Activated CD4-positive, alpha-beta T cell treated with anti-CD3 and anti-CD28 coated beads, Interleukin-2, amount 50 U/mL, for 24 hours (primary cell): ENCODE data around the gene AXDND1.
A peak's percentile ranks its signal among the peaks of the same experiment; 100 is the strongest.

Experiments
- DNase-seq, 2 donors: peaks; one replicate each; pipeline ENCODE4 v3.0.0-alpha.2; 2020; ENCODE audit warnings: low read depth in 1 of 2, low spot score in 1 of 2

Gene AXDND1, protein sequence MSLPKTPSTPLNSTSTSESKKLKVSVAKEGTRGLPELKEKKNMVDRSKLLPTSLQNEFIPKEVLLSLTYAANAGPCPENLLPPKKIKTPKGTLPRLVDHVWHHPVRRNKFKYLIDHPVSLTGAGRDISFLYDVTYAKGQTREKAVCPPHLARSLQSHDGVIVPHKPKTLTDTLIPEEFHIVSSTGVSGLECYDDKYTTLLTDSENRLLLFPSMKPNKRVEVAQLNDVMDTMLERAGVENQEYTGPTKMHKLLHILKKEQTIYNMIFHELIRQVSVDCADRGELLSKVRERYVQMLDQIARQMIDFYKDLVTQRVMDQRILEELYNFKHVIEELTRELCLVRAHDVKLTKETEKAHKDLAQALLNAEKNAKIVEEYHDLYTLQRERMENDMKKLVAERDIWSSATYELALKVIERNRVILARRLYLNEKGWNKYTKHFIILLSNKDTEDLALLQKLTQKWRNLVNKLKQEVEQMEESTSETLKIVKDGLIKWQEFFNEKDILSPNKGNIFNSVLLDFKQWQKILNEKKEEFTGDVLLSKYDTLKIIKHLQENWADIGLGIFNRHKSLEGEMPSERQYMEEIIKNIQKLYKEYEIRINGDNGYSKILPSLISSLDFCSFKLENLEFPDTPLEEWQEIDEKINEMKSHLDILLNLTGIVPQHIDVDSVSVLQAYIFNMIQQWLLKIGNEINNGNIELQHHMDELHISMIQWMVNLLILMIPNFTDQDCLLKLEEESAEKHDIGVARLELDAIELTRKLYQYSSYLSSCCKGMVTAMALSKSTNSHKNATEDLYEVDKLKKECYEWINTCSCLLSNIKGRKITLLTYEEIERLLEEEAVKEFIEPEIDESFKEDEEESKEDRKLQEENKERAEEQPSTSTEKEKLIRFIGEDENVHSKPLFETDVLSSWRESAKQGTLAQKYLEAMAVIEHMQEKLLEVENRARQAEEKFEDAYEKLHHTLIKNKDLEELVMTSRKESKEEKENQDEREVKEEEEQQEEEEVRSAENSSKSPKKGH

GRCh38 chr1:179365342-179366092 is at the start of gene AXDND1:
AXDND1 (plus strand) TSS chr1:179365971; CDS start chr1:179366510, 539 bp downstream.
- DNase-seq = peak; percentile 73 to 83

DNA sequence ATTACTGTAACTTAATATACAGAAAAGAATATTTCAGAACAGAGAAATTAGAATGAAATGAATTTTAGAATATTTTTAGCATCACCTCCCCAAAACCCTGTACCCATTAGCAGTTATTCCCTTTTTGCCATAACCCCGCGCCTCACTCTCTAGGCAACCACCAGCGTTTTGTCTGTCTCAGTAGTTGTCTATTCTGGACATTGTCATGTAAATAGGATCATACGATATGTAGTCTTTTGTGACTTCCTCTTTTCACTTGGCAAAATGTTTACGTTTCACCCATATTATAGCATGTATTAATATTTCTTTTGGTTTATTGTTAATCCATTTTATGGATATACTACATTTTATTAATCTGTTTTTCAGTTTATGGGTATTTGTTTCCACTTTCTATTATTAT is 47.3 kb upstream of the AXDND1 start:
- no peak for DNase-seq

DNA sequence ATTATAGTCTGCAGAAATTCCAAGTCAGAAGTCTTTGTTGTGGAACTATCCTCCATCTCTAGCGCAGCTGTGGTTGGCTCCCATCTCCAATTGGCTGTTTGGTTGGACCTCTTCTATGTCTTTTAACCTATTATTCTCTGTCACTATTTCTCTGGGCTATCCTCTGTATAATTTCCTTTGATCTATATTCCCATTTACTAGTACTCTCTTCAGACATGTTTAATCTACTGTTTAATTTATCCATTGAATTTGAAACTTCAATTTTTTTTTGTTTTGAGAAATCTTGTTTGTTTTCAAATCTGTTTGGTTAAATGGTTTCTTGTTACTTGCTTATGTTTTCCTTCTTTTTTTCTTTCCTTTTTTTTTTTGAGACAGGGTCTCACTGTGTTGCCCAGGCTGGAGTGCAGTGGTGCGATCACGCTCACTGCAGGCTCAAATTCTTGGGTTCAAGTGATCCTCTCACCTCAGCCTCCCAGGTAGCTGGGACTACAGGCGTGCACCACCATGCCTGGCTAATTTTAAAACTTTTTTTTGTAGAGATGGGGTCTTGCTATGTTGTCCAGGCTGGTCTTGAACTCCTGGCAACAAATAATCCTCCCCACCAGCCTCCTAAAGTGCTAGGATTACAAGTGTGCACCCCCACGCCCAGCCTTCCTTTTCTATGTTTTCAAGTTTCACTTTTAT is 44.1 kb upstream of the AXDND1 start:
- DNase-seq = no peak

GRCh38 chr1:179322557-179322956 is 43.2 kb upstream of the AXDND1 start:
- DNase-seq = no peak

- DNase-seq = no peak
Observed at GRCh38 chr1:179323436-179323835, 42.3 kb upstream of the AXDND1 start.

DNA sequence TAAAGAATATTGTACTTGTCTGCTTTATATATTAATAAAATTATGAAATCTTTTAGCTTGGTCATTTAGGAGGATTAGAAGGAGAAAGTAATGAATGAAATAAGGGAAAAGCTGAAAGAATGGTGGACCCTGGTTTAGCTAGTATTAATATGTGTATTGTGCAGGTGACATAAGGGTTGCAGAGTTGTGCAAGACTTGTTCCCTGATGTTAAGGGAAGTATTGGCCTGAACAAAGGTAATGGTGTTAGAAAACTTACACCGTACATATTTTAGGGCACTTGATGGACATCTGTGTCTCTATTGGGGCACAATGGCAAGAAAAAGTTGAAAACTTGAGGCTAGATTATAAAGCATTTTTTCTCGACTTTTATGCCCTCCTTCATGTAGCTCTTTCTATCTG is 39.9 kb upstream of the AXDND1 start:
- no peak for DNase-seq

GRCh38 chr1:179326746-179327145 is 39.0 kb upstream of the AXDND1 start:
- DNase-seq = no peak

- DNase-seq = no peak
Observed at GRCh38 chr1:179327196-179327595, 38.6 kb upstream of the AXDND1 start.

- no peak for DNase-seq
Observed at GRCh38 chr1:179327679-179328078, 38.1 kb upstream of the AXDND1 start.

DNA sequence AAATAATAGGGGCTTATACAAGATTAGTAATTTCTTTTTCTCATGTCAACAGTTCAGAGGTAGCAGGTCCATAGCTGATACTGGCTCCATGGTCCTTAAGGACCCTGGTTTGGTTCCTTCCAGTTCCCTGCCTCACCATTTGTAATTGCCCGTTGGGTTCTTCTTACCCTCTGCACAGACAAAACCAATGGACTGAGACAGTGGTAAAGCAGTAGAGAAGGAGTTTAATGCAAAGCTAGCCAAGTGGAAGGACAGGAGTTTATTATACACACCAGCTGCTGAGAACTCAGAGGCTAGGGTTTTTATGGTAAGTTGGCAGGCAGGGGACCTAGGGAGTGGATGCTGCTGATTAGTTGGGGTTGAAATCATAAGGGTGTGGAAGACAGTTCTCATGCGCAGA is 35.9 kb upstream of the AXDND1 start:
- DNase-seq = no peak

DNA sequence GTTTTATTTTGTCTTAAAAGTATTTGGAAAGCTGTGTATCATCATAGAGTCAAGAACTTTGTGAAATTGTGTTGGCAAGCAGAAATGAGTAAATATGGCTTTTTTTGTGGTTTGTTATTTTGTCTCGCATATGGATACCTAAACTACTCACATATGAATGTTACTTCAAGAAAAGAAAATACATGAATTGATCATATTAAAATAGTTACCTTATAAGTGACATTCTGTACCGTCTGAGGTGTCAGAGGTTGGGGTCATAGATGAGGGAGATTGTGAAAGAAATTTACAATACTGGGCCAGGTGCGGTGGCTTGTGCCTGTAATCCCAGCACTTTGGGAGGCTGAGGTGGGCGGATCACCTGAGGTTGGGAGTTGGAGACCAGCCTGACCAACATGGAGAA is 31.3 kb upstream of the AXDND1 start:
- DNase-seq = no peak

- no peak for DNase-seq
Observed at GRCh38 chr1:179337288-179337687, 28.5 kb upstream of the AXDND1 start.

- no peak for DNase-seq
Observed at GRCh38 chr1:179337942-179338560, 27.7 kb upstream of the AXDND1 start.

DNA sequence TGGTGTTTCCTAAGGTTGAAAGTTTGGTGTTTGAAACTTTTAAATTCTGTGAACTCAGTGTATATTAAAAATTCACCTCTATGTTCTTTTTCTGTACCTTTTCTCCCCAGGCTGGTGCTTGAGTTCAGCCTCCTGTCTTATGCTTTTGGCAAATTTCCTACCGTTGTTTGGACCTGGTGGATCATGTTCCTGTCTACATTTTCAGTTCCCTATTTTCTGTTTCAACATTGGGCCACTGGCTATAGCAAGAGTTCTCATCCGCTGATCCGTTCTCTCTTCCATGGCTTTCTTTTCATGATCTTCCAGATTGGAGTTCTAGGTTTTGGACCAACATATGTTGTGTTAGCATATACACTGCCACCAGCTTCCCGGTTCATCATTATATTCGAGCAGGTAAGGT is 24.9 kb upstream of the AXDND1 start:
- DNase-seq = no peak

- DNase-seq = no peak
Observed at GRCh38 chr1:179341943-179342547, 23.7 kb upstream of the AXDND1 start.

GRCh38 chr1:179342740-179343404 is 22.9 kb upstream of the AXDND1 start:
- DNase-seq = no peak

- no peak for DNase-seq
Observed at GRCh38 chr1:179351281-179351680, 14.5 kb upstream of the AXDND1 start.

- DNase-seq = no peak
Observed at GRCh38 chr1:179352236-179352635, 13.5 kb upstream of the AXDND1 start.

GRCh38 chr1:179353546-179353945 is 12.2 kb upstream of the AXDND1 start:
- no peak for DNase-seq
